Prostate gland (tissue), 2 donors: ENCODE data around the gene ZNF518B.

Experiments used
- POLR2A ChIP-seq: fragments of 450-650 bp; IDR thresholded peaks from one replicate; pipeline ENCODE4 v1.6.1; 2016; ENCODE audit warnings: antibody characterized with exemption, mild to moderate bottlenecking
- TF ChIP-seq, protein P1 (sequence below), 4 experiments: fragments of 200-600 bp in 2 of 4; fragments of 450-650 bp in 2 of 4; sonication (generic) in 2 of 4; IDR thresholded peaks; 1 replicate in 3 of 4; 2 replicates in 1 of 4; pipeline ENCODE4 v1.5.1; 2016 to 2019; ENCODE audit warnings: antibody characterized with exemption in 4 of 4, mild to moderate bottlenecking in 2 of 4, moderate library complexity in 2 of 4

DNA sequence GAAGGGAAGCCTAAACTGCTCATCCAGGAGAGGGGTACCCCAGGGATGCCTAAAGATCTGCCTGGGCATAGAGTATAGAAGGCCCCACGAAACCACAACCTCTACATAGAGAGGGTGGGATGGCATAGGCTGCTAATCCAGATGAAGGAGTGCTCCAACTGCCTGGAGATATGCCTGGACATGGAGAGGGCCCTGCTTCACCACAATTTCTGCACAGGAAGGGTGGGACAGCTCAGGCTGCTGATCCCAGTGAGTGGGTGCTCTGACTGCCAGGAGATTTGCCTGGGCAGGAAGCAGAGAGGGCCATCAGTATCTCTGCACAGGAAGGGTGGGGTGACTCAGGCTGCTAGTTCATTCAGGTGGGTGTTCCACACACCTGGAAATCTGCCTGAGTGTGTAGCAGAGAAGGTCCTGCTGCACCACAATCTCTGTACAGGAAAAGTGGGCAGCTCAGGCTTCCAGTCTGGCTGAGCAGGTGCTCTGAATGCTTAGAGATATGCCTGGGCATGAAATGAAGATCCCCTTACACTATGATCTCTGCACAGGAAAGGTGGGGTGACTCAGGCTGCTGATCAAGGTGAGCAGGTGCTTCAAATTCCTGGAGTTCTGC is 61.1 kb downstream of the ZNF518B start:
- no peak for TF ChIP-seq POLR2A
- TF ChIP-seq, protein P1, sequence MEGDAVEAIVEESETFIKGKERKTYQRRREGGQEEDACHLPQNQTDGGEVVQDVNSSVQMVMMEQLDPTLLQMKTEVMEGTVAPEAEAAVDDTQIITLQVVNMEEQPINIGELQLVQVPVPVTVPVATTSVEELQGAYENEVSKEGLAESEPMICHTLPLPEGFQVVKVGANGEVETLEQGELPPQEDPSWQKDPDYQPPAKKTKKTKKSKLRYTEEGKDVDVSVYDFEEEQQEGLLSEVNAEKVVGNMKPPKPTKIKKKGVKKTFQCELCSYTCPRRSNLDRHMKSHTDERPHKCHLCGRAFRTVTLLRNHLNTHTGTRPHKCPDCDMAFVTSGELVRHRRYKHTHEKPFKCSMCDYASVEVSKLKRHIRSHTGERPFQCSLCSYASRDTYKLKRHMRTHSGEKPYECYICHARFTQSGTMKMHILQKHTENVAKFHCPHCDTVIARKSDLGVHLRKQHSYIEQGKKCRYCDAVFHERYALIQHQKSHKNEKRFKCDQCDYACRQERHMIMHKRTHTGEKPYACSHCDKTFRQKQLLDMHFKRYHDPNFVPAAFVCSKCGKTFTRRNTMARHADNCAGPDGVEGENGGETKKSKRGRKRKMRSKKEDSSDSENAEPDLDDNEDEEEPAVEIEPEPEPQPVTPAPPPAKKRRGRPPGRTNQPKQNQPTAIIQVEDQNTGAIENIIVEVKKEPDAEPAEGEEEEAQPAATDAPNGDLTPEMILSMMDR (IDR thresholded peaks at IDR 0.05) = no peak
